K562 (cell line): ENCODE results near the gene TMEM131. TPM values are rescaled to one million over a fixed set of nuclear protein-coding genes. Genes with fewer than 3 reads are reported as not detected.

Source experiments
- ATAC-seq: fragments of 200-7000 bp; cut with Tn5 transposase; 3 replicates; pipeline ENCODE4 v1.9.1; 2020; ENCODE audit warnings: moderate library complexity
- BruUV-seq: library from RNA; stranded (reverse); fragments of 400-500 nt; replicated peaks from 2 replicates; lab custom pipeline; 2021; lab: Mats Ljungman, UMichigan
- CTCF ChIA-PET: fragments of 300-600 bp; formaldehyde crosslinking; extraction: SDS; loops from one replicate; lab custom pipeline; 2021; ENCODE audit warnings: low intra/inter-chr PET ratio; lab: Yijun Ruan, JAX
- POLR2A ChIA-PET: fragments of 300-600, 350-650 bp; sonication (Branson Sonifier 250); formaldehyde crosslinking; extraction: SDS; loops from one replicate; lab custom pipeline; 2021; ENCODE audit warnings: antibody characterized with exemption, inconsistent platforms; lab: Yijun Ruan, JAX
- DNase-seq, 4 experiments: peaks; one replicate each; pipeline versions ENCODE4 v3.0.0 to v3.0.0-alpha.2; 2011 to 2018; ENCODE audit warnings: low spot score in 3 of 4, mixed read lengths in 3 of 4; ENCODE audit errors: extremely low read depth in 1 of 4
- FAIRE-seq: peaks from 2 replicates; lab custom pipeline; 2011; peaks lifted over from hg19 to GRCh38; lab: Jason Lieb, UNC
- H2AFZ ChIP-seq: 2 replicates; pipeline ENCODE4 v1.6.0; 2011; ENCODE audit warnings: low read depth, low read length, control low read depth, inconsistent platforms
- H3K27ac ChIP-seq: fragments of 200-600 bp; 3 replicates; pipeline ENCODE4 v1.8.0; 2011; ENCODE audit warnings: low read depth, mild to moderate bottlenecking, control low read depth, inconsistent platforms, low read length, moderate library complexity, mixed read lengths; ENCODE audit errors: extremely low read depth
- H3K27me3 ChIP-seq, 2 experiments: fragments of 300-600 bp in 1 of 2; 2 replicates in 1 of 2; 3 replicates in 1 of 2; pipeline versions ENCODE4 v1.6.0 to v1.8.0; 2011; ENCODE audit warnings: inconsistent platforms in 2 of 2, low read length in 2 of 2, mild to moderate bottlenecking in 1 of 2, mixed read lengths in 1 of 2, moderate library complexity in 1 of 2; ENCODE audit not compliant: control insufficient read depth in 2 of 2, insufficient read depth in 2 of 2
- H3K36me3 ChIP-seq: fragments of 300-600 bp; 3 replicates; pipeline ENCODE4 v1.8.0; 2011; ENCODE audit warnings: mild to moderate bottlenecking, low read length, inconsistent platforms; ENCODE audit not compliant: control insufficient read depth, insufficient read depth
- H3K4me1 ChIP-seq, 2 experiments: fragments of 200-600 bp in 1 of 2; replicated peaks in 1 of 2; 2 replicates in 1 of 2; 3 replicates in 1 of 2; pipeline versions ENCODE4 v1.5.1 to v1.8.0; 2011; ENCODE audit warnings: inconsistent platforms in 2 of 2, low read length in 2 of 2, mild to moderate bottlenecking in 1 of 2, mixed read lengths in 1 of 2, moderate library complexity in 1 of 2; ENCODE audit not compliant: control insufficient read depth in 2 of 2, insufficient read depth in 2 of 2
- H3K4me2 ChIP-seq: 2 replicates; pipeline ENCODE4 v1.6.1; 2011; ENCODE audit warnings: low read length, control low read depth, inconsistent platforms, mixed read lengths; ENCODE audit not compliant: insufficient read depth
- H3K4me3 ChIP-seq: fragments of 200-600 bp; sonication (generic), shearing (Covaris generic); 2 replicates; pipeline ENCODE4 v1.5.1; 2016; ENCODE audit warnings: control low read depth, inconsistent platforms
- H3K79me2 ChIP-seq: fragments of 200-600 bp; 3 replicates; pipeline ENCODE4 v1.8.0; 2011; ENCODE audit warnings: low read length, inconsistent platforms; ENCODE audit not compliant: control insufficient read depth, insufficient read depth
- H3K9ac ChIP-seq, 2 experiments: 2 replicates each; pipeline versions ENCODE4 v1.6.0 to v1.6.1; 2011; ENCODE audit warnings: low read depth in 2 of 2, low read length in 2 of 2, control low read depth in 1 of 2, inconsistent platforms in 1 of 2, mild to moderate bottlenecking in 1 of 2, mixed read lengths in 1 of 2; ENCODE audit not compliant: insufficient read depth in 1 of 2
- H3K9me1 ChIP-seq: one replicate; pipeline ENCODE4 v1.6.0; 2011; ENCODE audit warnings: inconsistent platforms, mild to moderate bottlenecking, low read length, moderate library complexity; ENCODE audit not compliant: control insufficient read depth, insufficient read depth
- H3K9me3 ChIP-seq: replicated peaks from 2 replicates; pipeline ENCODE4 v1.5.1; 2011; ENCODE audit warnings: low read depth, low read length, inconsistent platforms; ENCODE audit not compliant: control insufficient read depth, insufficient read depth
- H4K20me1 ChIP-seq: replicated peaks from 2 replicates; pipeline ENCODE4 v1.6.1; 2011; ENCODE audit warnings: low read length, inconsistent platforms, mixed read lengths; ENCODE audit not compliant: control insufficient read depth, insufficient read depth
- HMBOX1 ChIP-seq: sonication (generic); IDR thresholded peaks from 2 replicates; pipeline ENCODE4 v1.6.1; 2016
- SPI1 ChIP-seq: IDR thresholded peaks from 2 replicates; pipeline ENCODE4 v1.6.1; 2011; ENCODE audit warnings: low read depth, low read length, control low read depth, borderline replicate concordance
- ZNF175 ChIP-seq: fragments of 200-800 bp; sonication (Bioruptor generic); IDR thresholded peaks from 2 replicates; pipeline ENCODE4 v1.6.1; 2016; ENCODE audit warnings: low read depth, mild to moderate bottlenecking, missing genetic modification characterization, missing compliant biosample characterization
- ZNF77 ChIP-seq: fragments of 250-450 bp; sonication (Bioruptor Pico); IDR thresholded peaks from 2 replicates; pipeline ENCODE4 v1.5.0; 2020
- WGBS: fragments of 100-300 bp; shearing (Covaris generic); methylation state at CpG from one replicate; pipeline ENCODE4 v1.1.6; 2016; ENCODE audit warnings: low coverage, mixed read lengths; ENCODE audit not compliant: insufficient coverage; ENCODE audit errors: missing lambda C conversion rate; 5-methylcytosine and 5-hydroxymethylcytosine counted together
- in situ Hi-C: fragments of 300-500 bp; cut with MboI; formaldehyde crosslinking; loops from 4 replicates; pipeline ENCODE4 v1.15.0; 2018; ENCODE audit warnings: inconsistent platforms, mixed read lengths
- intact Hi-C: fragments of 100-400 bp; cut with micrococcal nuclease; formaldehyde crosslinking; loops from 2 replicates; pipeline ENCODE4 v1.14.2; 2022
- polyA plus RNA-seq, 8 experiments: library from polyadenylated mRNA; depleted of rRNA in 4 of 8; stranded (reverse) in 5 of 8; unstranded in 3 of 8; fragments of >200 nt; fragmentation: Nextera tagmentation in 2 of 8; fragmentation: Illumina TruSeq in 1 of 8; extraction: Ambion mirVana in 2 of 8; extraction: Trizol in 1 of 8; gene quantifications; 2 replicates each; pipeline versions ENCODE4 v1.2.1 to v1.2.3, GENCODE V29; 2011 to 2014; ENCODE audit warnings: inconsistent platforms in 1 of 8, missing spikeins in 1 of 8
- total RNA-seq, 7 experiments: library from RNA; depleted of rRNA in 6 of 7; stranded (reverse); fragments of >200 nt in 6 of 7; fragmentation: Illumina TruSeq in 2 of 7; extraction: Trizol in 2 of 7; gene quantifications; 2 replicates each; pipeline versions ENCODE4 v1.2.1 to v1.2.3, GENCODE V29; 2011 to 2021; ENCODE audit warnings: low replicate concordance in 1 of 7

The TMEM131 gene
- total and polyA plus RNA-seq, 9 of the 15 experiments (the other 6 are each of a cell fraction or from before 2014, with no cell fraction given), result 2.5 to 21.1 (median 12.4) TPM

- no peaks in the 10 kb centered on the region for H3K9me1 ChIP-seq
- no peak overlapping the region for H2AFZ ChIP-seq
- H3K27me3 ChIP-seq, result no peaks in the 10 kb centered on the region
- TF ChIP-seq ZNF77 (CRISPR knock-in tag) (no peak), SPI1 (peak; percentile 67; the same call in 1 of the 2 replicates)
- peaks cover 74% of the 10 kb centered on the region for H3K79me2 ChIP-seq
- no peak overlapping the region for H3K4me3 ChIP-seq
- FAIRE-seq (no peak), DNase-seq (no peak), ATAC-seq (no peak)
- no TSS peak for BruUV-seq
- H4K20me1 ChIP-seq, result no peaks in the 10 kb centered on the region; the same call in 1 of the 2 replicates
- no peaks in the 10 kb centered on the region for H3K9me3 ChIP-seq
- POLR2A ChIA-PET, result interaction anchor here (1.2 kb wide), 1 partner anchor 56 kb away, joined by 3 read pairs; no protein-coding TSS in a partner anchor
- no peak overlapping the region for H3K4me2 ChIP-seq
- H3K9ac ChIP-seq, result no peak overlapping the region
- CTCF ChIA-PET, result no interaction called here
- H3K36me3 ChIP-seq, result no peaks in the 10 kb centered on the region
- intact Hi-C loops (no loop called here), in situ Hi-C loops (no loop called here)
- no peak overlapping the region for H3K27ac ChIP-seq
- peaks cover 3 to 31% of the 10 kb centered on the region in 2 experiments; a peak in 3 of 5 replicates for H3K4me1 ChIP-seq
These were observed 28.5 kb downstream of the TMEM131 start for GRCh38 chr2:97967216-97967592.

- WGBS, result 69% methylated on average over 3 of the region's 3 CpGs
- H3K4me1 ChIP-seq, result peaks cover 3 to 31% of the 10 kb centered on the region in 2 experiments; a peak in 3 of 5 replicates
- ATAC-seq, result no peak
- no TSS peak for BruUV-seq
- no peaks in the 10 kb centered on the region for H3K9me1 ChIP-seq
- POLR2A ChIA-PET, result interaction anchor here (1.2 kb wide), 1 partner anchor 55 kb away, joined by 3 read pairs; no protein-coding TSS in a partner anchor
- no peak overlapping the region for H3K4me2 ChIP-seq
- no peak for TF ChIP-seq ZNF175
- TF ChIP-seq HMBOX1, result peak; percentile 76; the same call in 1 of the 2 replicates
- CTCF ChIA-PET, result no interaction called here
- in situ Hi-C loops (no loop called here), intact Hi-C loops (no loop called here)
- no peak overlapping the region for H3K9ac ChIP-seq
- no peak for DNase-seq
- H3K27me3 ChIP-seq, result no peaks in the 10 kb centered on the region
- H3K4me3 ChIP-seq, result no peak overlapping the region
- peaks cover 76% of the 10 kb centered on the region for H3K79me2 ChIP-seq
- no peak overlapping the region for H2AFZ ChIP-seq
- H3K36me3 ChIP-seq, result no peaks in the 10 kb centered on the region
- FAIRE-seq, result no peak
- H4K20me1 ChIP-seq, result no peaks in the 10 kb centered on the region; the same call in 1 of the 2 replicates
- H3K9me3 ChIP-seq, result no peaks in the 10 kb centered on the region
- no peak overlapping the region for H3K27ac ChIP-seq
These were observed 29.1 kb downstream of the TMEM131 start for GRCh38 chr2:97966545-97967215.
